Choroid plexus epithelial cell (primary cell): ENCODE results near the gene CD151.

Experiments
- DNase-seq: peaks from one replicate; pipeline ENCODE4 v3.0.0-alpha.2; 2010; ENCODE audit warnings: low read depth
- H3K4me3 ChIP-seq: 2 replicates; pipeline ENCODE4 v1.5.1; 2011; ENCODE audit warnings: low read depth, mild to moderate bottlenecking, control low read depth, low read length, moderate library complexity
- CTCF ChIP-seq: conservative IDR thresholded peaks from 2 replicates; pipeline ENCODE4 v1.5.1; 2011; ENCODE audit warnings: low read depth, mild to moderate bottlenecking, control low read depth, inconsistent platforms, low read length, moderate library complexity

Gene CD151

GRCh38 chr11:872799-873198 is 40.0 kb downstream of the CD151 start:
- H3K4me3 ChIP-seq: no peak overlapping the region
- no peak for DNase-seq
- TF ChIP-seq CTCF: no peak

DNA sequence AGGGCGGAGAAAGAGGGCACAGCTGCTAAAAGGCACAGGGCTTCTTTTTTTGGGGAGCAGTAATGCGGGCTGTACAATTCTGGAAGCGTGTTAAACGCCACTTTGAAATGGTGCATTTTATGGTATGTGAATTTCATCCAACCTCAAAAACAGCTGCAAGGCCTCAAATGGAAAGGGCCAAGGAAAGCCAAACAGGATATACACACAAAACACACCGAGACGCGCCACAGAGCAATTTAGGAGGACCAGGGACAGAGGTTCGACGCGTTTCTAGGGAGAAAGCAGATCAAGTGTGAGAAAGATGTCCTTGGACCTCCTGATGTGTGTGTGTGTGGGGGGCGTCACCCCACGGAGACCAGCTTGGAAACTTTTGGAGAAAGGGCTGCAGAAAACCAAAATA is 41.0 kb downstream of the CD151 start:
- TF ChIP-seq CTCF: no peak
- no peak for DNase-seq

GRCh38 chr11:875203-875602 is 42.5 kb downstream of the CD151 start:
- TF ChIP-seq CTCF: no peak
- H3K4me3 ChIP-seq: no peak overlapping the region

More for the DNA sequence above, 41.0 kb downstream of the CD151 start:
- H3K4me3 ChIP-seq: no peak overlapping the region

GRCh38 chr11:875769-876301 is 43.1 kb downstream of the CD151 start:
- TF ChIP-seq CTCF: no peak
- H3K4me3 ChIP-seq: no peak overlapping the region
- no peak for DNase-seq

More at GRCh38 chr11:875203-875602, 42.5 kb downstream of the CD151 start:
- no peak for DNase-seq

DNA sequence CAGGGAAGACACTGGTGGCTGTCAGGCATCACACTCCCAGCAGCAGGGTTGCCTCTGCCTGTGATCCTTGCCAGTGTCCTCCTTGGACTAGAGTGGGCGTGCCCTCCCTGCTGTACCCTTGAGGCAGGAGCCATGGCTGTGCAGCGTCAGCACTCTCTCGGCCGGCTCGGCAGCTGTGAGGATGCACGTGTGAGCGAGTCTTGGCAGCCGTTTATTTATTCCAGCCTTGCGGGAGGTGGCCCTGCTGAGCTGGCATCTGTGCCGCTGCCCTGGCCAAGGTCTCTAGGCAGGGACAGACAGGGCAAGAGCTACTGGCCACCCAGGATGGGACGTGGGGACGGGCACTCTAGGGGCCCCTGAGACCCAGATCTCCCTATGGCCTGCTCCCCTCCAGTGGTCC is 43.8 kb downstream of the CD151 start:
- no peak for TF ChIP-seq CTCF
- no peak for DNase-seq
- no peak overlapping the region for H3K4me3 ChIP-seq

DNA sequence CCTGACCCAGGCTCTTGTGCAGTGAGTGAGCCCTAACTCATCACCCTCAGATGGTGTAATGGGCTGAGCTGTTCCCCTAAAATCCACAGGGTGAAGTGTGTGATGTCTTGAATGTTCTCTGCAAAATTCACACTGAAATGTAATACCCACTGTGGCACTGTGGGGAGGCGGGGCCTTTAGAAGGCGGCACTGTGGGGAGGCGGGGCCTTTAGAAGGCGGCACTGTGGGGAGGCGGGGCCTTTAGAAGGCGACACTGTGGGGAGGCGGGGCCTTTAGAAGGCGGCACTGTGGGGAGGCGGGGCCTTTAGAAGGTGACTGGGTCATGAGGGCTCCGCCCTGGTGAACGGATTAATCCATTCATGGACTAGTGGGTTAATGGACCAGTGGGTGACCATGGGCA is 44.8 kb downstream of the CD151 start:
- DNase-seq: no peak
- no peak overlapping the region for H3K4me3 ChIP-seq

GRCh38 chr11:880447-880846 is 47.7 kb downstream of the CD151 start:
- no peak for TF ChIP-seq CTCF

More for the DNA sequence above, 44.8 kb downstream of the CD151 start:
- no peak for TF ChIP-seq CTCF

More at GRCh38 chr11:880447-880846, 47.7 kb downstream of the CD151 start:
- no peak overlapping the region for H3K4me3 ChIP-seq
- DNase-seq: no peak
